Keratinocyte (primary cell): ENCODE results near the gene SPACA7. TPM values are rescaled to one million over a fixed set of nuclear protein-coding genes. Genes with fewer than 3 reads are reported as not detected.

Experiments used
- DNase-seq: peaks from one replicate; pipeline ENCODE4 v3.0.0-alpha.2; 2011; ENCODE audit warnings: low read depth, missing footprints, low spot score
- FAIRE-seq: peaks from 2 replicates; lab custom pipeline; 2011; peaks lifted over from hg19 to GRCh38; lab: Jason Lieb, UNC
- H2AFZ ChIP-seq: 2 replicates; pipeline ENCODE4 v1.6.0; 2012; ENCODE audit warnings: low read length, control low read depth, inconsistent platforms; ENCODE audit not compliant: control insufficient read depth
- H3K27ac ChIP-seq: 2 replicates; pipeline ENCODE4 v1.5.1; 2011; ENCODE audit warnings: low read length; ENCODE audit not compliant: control insufficient read depth, insufficient read depth
- H3K27me3 ChIP-seq: 3 replicates; pipeline ENCODE4 v1.6.0; 2011; ENCODE audit warnings: low read length; ENCODE audit not compliant: control insufficient read depth, insufficient read depth; ENCODE audit errors: extremely low read depth
- H3K36me3 ChIP-seq, 2 experiments: 2 replicates in 1 of 2; 3 replicates in 1 of 2; pipeline ENCODE4 v1.5.1; 2011; ENCODE audit warnings: low read length in 2 of 2, mild to moderate bottlenecking in 1 of 2; ENCODE audit not compliant: control insufficient read depth in 2 of 2, insufficient read depth in 2 of 2; ENCODE audit errors: extremely low read depth in 1 of 2
- H3K4me1 ChIP-seq: 3 replicates; pipeline ENCODE4 v1.5.1; 2011; ENCODE audit warnings: low read length; ENCODE audit not compliant: control insufficient read depth, insufficient read depth; ENCODE audit errors: extremely low read depth
- H3K4me2 ChIP-seq: 3 replicates; pipeline ENCODE4 v1.6.0; 2011; ENCODE audit warnings: low read depth, low read length; ENCODE audit not compliant: control insufficient read depth, insufficient read depth; ENCODE audit errors: extremely low read depth
- H3K4me3 ChIP-seq, 3 experiments: fragments of 200-600 bp in 1 of 3; sonication (generic) in 1 of 3; 2 replicates in 2 of 3; 3 replicates in 1 of 3; pipeline ENCODE4 v1.5.1; 2011 to 2016; ENCODE audit warnings: low read length in 3 of 3, mild to moderate bottlenecking in 3 of 3, control low read depth in 2 of 3, inconsistent platforms in 1 of 3, low read depth in 1 of 3, mixed read lengths in 1 of 3, mixed run types in 1 of 3, moderate library complexity in 1 of 3; ENCODE audit not compliant: control insufficient read depth in 2 of 3, insufficient read depth in 2 of 3; ENCODE audit errors: extremely low read depth in 1 of 3
- H3K79me2 ChIP-seq: 2 replicates; pipeline ENCODE4 v1.6.0; 2012; ENCODE audit warnings: low read length; ENCODE audit not compliant: control insufficient read depth, insufficient read depth
- H3K9ac ChIP-seq: 3 replicates; pipeline ENCODE4 v1.6.0; 2011; ENCODE audit warnings: low read length; ENCODE audit not compliant: control insufficient read depth, insufficient read depth; ENCODE audit errors: extremely low read depth
- H3K9me1 ChIP-seq: 3 replicates; pipeline ENCODE4 v1.6.0; 2011; ENCODE audit warnings: low read length; ENCODE audit not compliant: control insufficient read depth, insufficient read depth; ENCODE audit errors: extremely low read depth
- H3K9me3 ChIP-seq: 2 replicates; pipeline ENCODE4 v1.5.1; 2012; ENCODE audit warnings: low read depth, low read length; ENCODE audit not compliant: control insufficient read depth
- H4K20me1 ChIP-seq: 3 replicates; pipeline ENCODE4 v1.6.0; 2011; ENCODE audit warnings: low read length; ENCODE audit not compliant: control insufficient read depth, insufficient read depth; ENCODE audit errors: extremely low read depth
- CTCF ChIP-seq, 3 experiments: IDR thresholded peaks in 1 of 3; conservative IDR thresholded peaks in 1 of 3; optimal IDR thresholded peaks in 1 of 3; 2 replicates in 2 of 3; 3 replicates in 1 of 3; pipeline versions ENCODE3 to v1.5.1; 2011; ENCODE audit warnings: low read length in 3 of 3, mild to moderate bottlenecking in 3 of 3, moderate library complexity in 2 of 3, control low read depth in 1 of 3, inconsistent platforms in 1 of 3; ENCODE audit not compliant: insufficient read depth in 2 of 3; ENCODE audit errors: extremely low read depth in 1 of 3
- EZH2 ChIP-seq: IDR thresholded peaks from one replicate; pipeline ENCODE4 v1.6.1; 2012; ENCODE audit warnings: inconsistent platforms, mild to moderate bottlenecking, low read length, moderate library complexity
- dilution Hi-C: fragments of 300-500 bp; cut with MboI; formaldehyde crosslinking; loops from one replicate; pipeline ENCODE4 v1.7.0; 2020; ENCODE audit warnings: low sequenced_read_pairs; ENCODE audit not compliant: extremely low pct_ligation_motif_present
- polyA plus RNA-seq, 5 experiments: library from polyadenylated mRNA; depleted of rRNA in 3 of 5; stranded (reverse) in 3 of 5; stranded (forward) in 1 of 5; unstranded in 1 of 5; fragments of >200 nt; gene quantifications; 1 replicate in 1 of 5; 2 replicates in 3 of 5; 3 replicates in 1 of 5; pipeline versions ENCODE4 v1.2.1 to v1.2.3, GENCODE V29; 2011 to 2012; ENCODE audit warnings: missing spikeins in 2 of 5, low read depth in 1 of 5, low replicate concordance in 1 of 5

Gene SPACA7
- polyA plus RNA-seq, 1 donor (not counting 4 experiments of a cell fraction or from before 2014, with no cell fraction given), result not detected

GRCh38 chr13:112348642-112349345, 27.4 kb upstream of the SPACA7 start:
- Histone ChIP-seq H3K4me3 (no peak overlapping the region), H3K36me3 (no peaks in the 10 kb centered on the region), H3K79me2 (no peaks in the 10 kb centered on the region), H2AFZ (no peak overlapping the region), H3K9me1 (no peaks in the 10 kb centered on the region), H4K20me1 (no peaks in the 10 kb centered on the region), H3K27ac (no peak overlapping the region), H3K27me3 (no peaks in the 10 kb centered on the region), H3K9me3 (peaks cover 8% of the 10 kb centered on the region), H3K9ac (no peak overlapping the region), H3K4me2 (no peak overlapping the region), H3K4me1 (no peaks in the 10 kb centered on the region)
- dilution Hi-C loops, result no loop called here
- FAIRE-seq (no peak), DNase-seq (no peak)
- TF ChIP-seq CTCF (optimal IDR thresholded peaks at IDR 0.05 in 1 of 3, IDR thresholded peaks at IDR 0.05 in 1 of 3, conservative IDR thresholded peaks at IDR 0.05 in 1 of 3; ENCODE audit: extremely low read depth in 1 of 3, insufficient read depth in 2 of 3, low read length in 3 of 3) (no peak), EZH2 (no peak)

- Histone ChIP-seq H3K9ac (no peak overlapping the region), H3K79me2 (no peaks in the 10 kb centered on the region), H3K4me1 (no peaks in the 10 kb centered on the region), H3K4me2 (no peak overlapping the region), H3K9me3 (peaks cover 4% of the 10 kb centered on the region), H3K36me3 (no peaks in the 10 kb centered on the region), H2AFZ (no peak overlapping the region), H3K9me1 (no peaks in the 10 kb centered on the region), H3K27me3 (no peaks in the 10 kb centered on the region), H4K20me1 (no peaks in the 10 kb centered on the region), H3K4me3 (no peak overlapping the region), H3K27ac (no peak overlapping the region)
- TF ChIP-seq EZH2 (no peak), CTCF (optimal IDR thresholded peaks at IDR 0.05 in 1 of 3, IDR thresholded peaks at IDR 0.05 in 1 of 3, conservative IDR thresholded peaks at IDR 0.05 in 1 of 3; ENCODE audit: extremely low read depth in 1 of 3, insufficient read depth in 2 of 3, low read length in 3 of 3) (no peak)
- dilution Hi-C loops, result no loop called here
- DNase-seq (no peak), FAIRE-seq (no peak)
Measured at GRCh38 chr13:112349681-112350080, 26.5 kb upstream of the SPACA7 start.
